ENCODE data around the gene ALDH1L2. TPM values are rescaled to one million over a fixed set of nuclear protein-coding genes. Genes with fewer than 3 reads are reported as not detected.

ALDH1L2 gene
- total and polyA plus RNA-seq, 9 of the 15 experiments (the other 6 are each of a cell fraction or from before 2014, with no cell fraction given) = 1.1 to 9.9 (median 3.8) TPM

- TF ChIP-seq CCAR2 (IDR thresholded peaks at IDR 0.05; ENCODE audit: low read depth, low read length) (no peak), RBM14 (IDR thresholded peaks at IDR 0.05; ENCODE audit: borderline replicate concordance, insufficient read depth, low read depth, low read length) (no peak), ZMIZ1 (IDR thresholded peaks at IDR 0.05; ENCODE audit: low read depth in 2 of 2, low read length in 2 of 2) (no peak), ZBTB7A (IDR thresholded peaks at IDR 0.05; ENCODE audit: borderline replicate concordance, control insufficient read depth, low read depth, low read length) (no peak), CLOCK (CRISPR knock-in tag; IDR thresholded peaks at IDR 0.05; ENCODE audit: borderline replicate concordance) (no peak), ZNF696 (CRISPR knock-in tag; conservative IDR thresholded peaks at IDR 0.05) (no peak), RHOXF2B (CRISPR knock-in tag; conservative IDR thresholded peaks at IDR 0.05) (no peak), ZNF444 (CRISPR knock-in tag; IDR thresholded peaks at IDR 0.05) (no peak), NRF1 (conservative IDR thresholded peaks at IDR 0.05 in 1 of 2, IDR thresholded peaks at IDR 0.05 in 1 of 2) (no peak), NFE2 (IDR thresholded peaks at IDR 0.05; ENCODE audit: low read depth) (peak; percentile 83), L3MBTL2 (IDR thresholded peaks at IDR 0.05) (no peak), THAP7 (CRISPR knock-in tag; IDR thresholded peaks at IDR 0.05) (no peak), SFPQ (IDR thresholded peaks at IDR 0.05; ENCODE audit: low read depth, low read length) (no peak), BACH1 (tag; IDR thresholded peaks at IDR 0.05) (no peak), SNIP1 (IDR thresholded peaks at IDR 0.05; ENCODE audit: low read depth) (peak; percentile 51; the same call in 1 of the 2 replicates), PBX2 (CRISPR knock-in tag; IDR thresholded peaks at IDR 0.05; ENCODE audit: low read depth) (no peak), PBX2 (tag; conservative IDR thresholded peaks at IDR 0.05; ENCODE audit: low read depth) (no peak)
These were observed 36.3 kb upstream of the ALDH1L2 start (continued) for GRCh38 chr12:105120551-105120950.

Data from K562 (cell line).